ENCODE measurements around the gene DRAP1.
A peak's percentile ranks its signal among the peaks of the same experiment; 100 is the strongest.
"Not testable (repeated sequence)": the region's sequence is repeated elsewhere in the genome, so short reads cannot be mapped to it uniquely, and the experiment has no call there.

Gene DRAP1

GRCh38 chr11:65934014-65934413 lies 14.8 kb downstream of the DRAP1 start:
- DNase-seq = no peak

- DNase-seq = no peak
Observed at GRCh38 chr11:65937766-65938165, 18.5 kb downstream of the DRAP1 start.

DNA sequence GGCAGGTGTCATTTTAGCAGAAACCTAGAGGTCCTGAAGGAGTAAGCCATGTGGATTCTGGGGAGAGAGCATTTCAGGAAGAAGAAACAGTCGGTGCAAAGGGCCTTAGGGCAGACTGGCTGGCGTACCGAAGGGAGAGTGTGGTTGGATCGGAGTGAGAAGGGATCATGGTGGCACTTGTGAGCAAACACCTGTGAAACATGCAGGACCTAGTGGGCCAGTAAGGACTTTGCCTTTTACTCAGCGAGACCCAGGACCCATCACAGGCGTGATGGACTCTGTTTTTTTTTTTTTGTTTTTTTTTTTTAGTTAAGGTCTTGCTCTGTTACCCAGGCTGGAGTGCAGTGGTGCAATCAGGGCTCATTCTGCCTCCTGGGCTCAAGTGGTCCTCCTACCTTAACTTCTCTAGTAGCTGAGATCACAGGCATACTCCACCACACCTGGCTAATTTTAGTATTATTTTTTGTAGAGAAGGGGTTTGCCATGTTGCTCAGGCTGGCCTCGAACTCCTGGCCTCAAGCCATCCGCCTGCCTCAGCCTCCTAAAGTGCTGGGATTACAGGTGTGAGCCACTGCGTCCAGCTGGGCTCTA lies 22.6 kb downstream of the DRAP1 start:
- no peak for DNase-seq

- no peak for DNase-seq
Observed at GRCh38 chr11:65942531-65942930, 23.3 kb downstream of the DRAP1 start.

GRCh38 chr11:65944191-65944590 lies 25.0 kb downstream of the DRAP1 start:
- no peak for DNase-seq

DNA sequence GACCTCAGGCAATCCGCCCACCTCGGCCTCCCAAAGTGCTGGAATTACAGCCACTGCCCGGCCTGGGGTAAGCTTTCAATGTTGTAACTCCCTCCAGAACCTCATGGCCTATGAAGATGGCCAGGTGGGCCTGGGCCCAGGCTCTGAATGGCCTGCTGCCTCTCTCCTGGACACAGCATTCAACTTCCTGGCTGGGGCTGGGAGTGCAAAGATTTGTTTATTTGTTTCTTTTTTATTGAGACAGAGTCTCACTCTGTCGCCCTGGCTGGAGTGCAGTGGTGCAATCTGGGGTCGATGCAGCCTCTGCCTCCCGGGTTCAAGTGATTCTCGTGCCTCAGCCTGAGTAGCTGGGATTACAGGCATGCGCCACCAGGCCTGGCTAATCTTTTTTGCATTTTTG lies 25.5 kb downstream of the DRAP1 start:
- no peak for DNase-seq

DNA sequence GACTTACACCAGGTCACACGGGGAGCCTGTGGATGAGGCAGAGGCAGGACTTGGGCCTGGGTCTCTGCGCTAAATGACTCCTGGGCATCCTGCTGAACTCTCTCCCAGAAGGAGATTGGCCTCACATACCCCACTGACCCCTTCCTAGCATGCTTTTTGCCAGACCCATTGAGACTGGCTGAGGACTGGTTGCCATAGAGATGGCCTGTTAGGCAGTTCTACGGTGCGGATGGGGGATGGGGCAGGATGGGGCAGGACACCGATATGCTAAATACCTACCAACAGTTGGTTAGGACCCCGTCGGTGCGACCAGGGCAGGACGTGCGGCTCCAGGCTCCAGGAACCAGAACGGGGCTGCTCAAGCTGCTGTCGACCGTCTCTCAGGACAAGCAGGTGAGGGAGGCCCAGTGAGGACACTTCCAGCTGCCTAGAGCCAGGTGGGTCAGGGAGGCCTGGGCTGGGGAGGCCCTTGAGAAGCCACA lies 26.2 kb downstream of the DRAP1 start, which contains the start of gene TSGA10IP:
TSS of gene TSGA10IP (plus strand) at position 51 of the 482 bp plus-strand sequence. CDS start at position 247, 196 bp downstream.
- DNase-seq = no peak

DNA sequence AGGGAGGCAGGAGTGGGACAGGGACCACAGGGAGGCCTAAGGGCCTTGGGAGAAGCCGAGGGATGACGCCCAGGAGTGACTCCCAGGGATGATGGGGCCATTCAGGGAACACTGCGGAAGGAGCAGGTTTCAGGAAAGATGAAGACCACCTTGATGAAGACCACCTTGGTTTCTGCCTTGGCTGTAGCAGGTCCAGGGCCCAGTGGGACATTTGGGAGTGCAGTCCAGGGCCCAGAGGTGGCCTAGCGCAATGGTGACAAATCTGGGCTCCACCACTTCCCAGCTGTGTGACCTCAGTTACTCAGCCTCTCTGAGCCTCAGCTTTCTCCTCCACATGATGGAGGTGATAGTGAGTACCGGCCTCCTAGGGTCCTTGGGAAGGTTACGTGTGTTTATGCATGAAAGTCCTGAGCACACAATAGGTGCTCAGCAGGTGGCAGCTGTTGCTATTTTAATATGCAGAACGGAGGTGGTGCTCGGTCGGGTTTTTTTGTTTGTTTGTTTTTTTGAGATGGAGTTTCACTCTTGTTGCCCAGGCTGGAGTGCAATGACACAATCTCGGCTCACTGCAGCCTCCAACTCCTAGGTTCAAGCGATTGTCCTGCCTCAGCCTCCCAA lies 26.8 kb downstream of the DRAP1 start:
- no peak for DNase-seq

- no peak for DNase-seq
Observed at GRCh38 chr11:65946655-65947054, 27.4 kb downstream of the DRAP1 start.

DNA sequence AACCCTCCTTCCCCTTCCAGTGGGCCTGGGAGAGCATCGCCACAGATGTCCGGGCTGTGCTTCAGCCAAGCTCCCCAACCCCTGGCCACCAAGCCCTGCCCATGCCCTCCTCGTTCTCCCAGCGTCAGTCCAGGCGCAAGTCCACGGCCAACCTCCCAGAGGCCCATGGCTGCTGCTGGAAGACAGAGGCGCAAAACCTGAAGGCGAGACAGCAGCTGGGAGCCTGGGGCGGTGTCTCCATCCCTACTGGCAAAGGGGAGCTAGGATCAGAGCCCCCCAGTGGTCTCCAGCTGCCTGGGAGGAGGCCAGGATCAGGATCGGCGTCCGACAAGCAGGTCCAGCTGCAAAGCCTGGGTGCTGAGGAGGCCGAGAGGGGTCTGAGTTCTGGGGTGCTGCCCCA lies 27.9 kb downstream of the DRAP1 start:
- no peak for DNase-seq

GRCh38 chr11:65947603-65948125 lies 28.4 kb downstream of the DRAP1 start:
- DNase-seq = no peak

DNA sequence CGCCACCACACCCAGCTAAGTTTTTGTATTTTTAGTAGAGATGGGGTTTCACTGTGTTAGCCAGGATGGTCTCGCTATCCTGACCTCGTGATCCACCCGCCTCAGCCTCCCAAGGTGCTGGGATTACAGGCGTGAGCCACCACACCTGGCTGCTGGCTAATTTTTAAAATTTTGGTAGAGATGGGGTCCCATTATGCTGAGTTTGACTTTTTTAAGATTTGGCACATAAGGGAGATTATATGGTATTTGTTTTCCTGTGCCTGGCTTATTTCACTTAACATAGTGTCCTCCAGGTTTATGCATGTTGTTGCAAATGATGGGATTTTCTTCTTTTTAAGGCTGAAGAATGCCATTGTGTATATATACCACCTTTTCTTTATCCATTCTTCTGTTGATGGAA lies 31.5 kb downstream of the DRAP1 start:
- not testable (repeated sequence) for DNase-seq

DNA sequence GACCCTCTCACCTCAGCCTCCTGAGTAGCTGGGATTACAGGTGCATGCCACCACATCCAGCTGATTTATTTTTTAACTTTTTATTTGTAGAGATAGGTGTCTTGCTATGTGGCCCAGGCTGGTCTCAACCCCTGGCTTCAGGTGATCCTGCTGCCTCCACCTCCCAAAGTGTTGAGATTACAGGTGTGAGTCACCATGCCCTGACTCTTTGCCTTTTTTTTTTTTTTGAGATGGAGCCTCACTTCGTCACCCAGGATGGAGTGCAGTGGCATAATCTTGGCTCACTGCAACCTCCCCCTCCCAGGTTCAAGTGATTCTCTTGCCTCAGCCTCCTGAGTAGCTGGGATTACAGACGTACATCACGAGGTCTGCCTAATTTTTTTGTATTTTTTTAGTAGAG lies 32.4 kb downstream of the DRAP1 start:
- DNase-seq = not testable (repeated sequence)

GRCh38 chr11:65952052-65952521 lies 32.9 kb downstream of the DRAP1 start:
- DNase-seq = no peak

DNA sequence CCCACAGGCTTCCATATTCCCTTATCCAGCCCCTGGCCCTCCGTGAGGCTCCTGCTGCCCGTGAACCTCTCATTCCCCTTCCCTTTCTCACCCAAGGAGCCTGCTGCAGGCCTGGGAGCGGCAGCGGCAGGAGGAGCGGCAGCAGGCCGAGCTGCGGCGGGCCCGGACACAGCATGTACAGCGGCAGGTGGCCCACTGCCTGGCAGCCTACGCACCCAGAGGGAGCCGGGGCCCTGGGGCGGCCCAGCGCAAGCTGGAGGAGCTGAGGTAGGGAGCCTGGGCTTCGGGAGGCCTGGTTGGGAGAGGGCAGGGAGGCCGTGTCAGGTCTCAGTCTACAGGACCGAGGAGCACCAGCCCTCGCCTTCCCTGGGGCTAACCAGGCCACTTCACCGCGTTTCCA lies 34.2 kb downstream of the DRAP1 start:
- no peak for DNase-seq

DNA sequence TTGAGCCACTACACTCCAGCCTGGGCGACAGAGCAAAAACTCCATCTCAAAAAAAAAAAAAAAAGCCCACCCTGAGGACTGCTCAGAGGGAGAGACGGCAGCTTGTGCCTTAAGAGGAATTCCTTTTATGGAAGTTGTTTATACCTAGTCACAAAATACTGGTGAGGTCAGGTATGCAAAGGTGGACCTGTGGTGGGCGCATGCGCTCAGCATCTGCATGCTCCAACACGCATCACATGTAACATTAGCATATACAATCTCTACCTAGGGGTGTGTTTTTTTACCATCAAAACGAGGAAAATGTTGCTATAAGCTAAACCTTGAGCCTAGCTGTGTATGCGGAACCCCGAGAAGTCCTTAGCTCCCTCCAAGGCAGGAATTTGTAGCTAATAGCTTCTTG lies 35.5 kb downstream of the DRAP1 start:
- DNase-seq = no peak

- no peak for DNase-seq
Observed at GRCh38 chr11:65958291-65958690, 39.1 kb downstream of the DRAP1 start.

- no peak for DNase-seq
Observed at GRCh38 chr11:65958774-65959420, 39.7 kb downstream of the DRAP1 start.

- DNase-seq = no peak
Observed at GRCh38 chr11:65960824-65961266, 41.6 kb downstream of the DRAP1 start.

GRCh38 chr11:65961267-65962140 lies 42.3 kb downstream of the DRAP1 start, which contains the start of gene SART1:
SART1 (plus strand) TSS chr11:65961734; CDS start chr11:65961781, 47 bp downstream.
- peak; percentile 92 for DNase-seq

DNA sequence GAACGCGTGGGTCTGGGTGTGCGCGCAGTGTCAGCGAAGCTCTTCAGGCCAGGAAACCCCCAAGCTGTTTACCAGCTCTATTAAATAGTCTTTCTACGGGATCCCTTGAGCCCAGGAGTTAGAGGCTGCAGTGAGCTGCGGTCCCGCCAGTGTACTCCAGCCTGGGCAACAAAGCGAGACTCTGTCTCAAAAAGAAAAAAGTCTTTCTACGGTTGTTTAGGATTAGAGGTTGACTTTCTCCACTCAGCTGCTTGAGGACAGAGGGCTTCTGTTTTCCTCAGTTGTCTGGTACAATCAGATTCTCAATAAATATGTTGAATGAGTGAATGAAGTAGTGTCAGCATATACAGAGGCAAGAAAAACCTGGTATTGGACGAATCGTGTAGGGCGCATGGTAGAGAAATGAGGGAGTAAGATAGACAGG lies 42.9 kb downstream of the DRAP1 start:
- DNase-seq = no peak

GRCh38 chr11:65964906-65965305 lies 45.7 kb downstream of the DRAP1 start:
- DNase-seq = no peak

Data from activated CD4-positive, alpha-beta T cell treated with anti-CD3 and anti-CD28 coated beads for 1 hour (primary cell).